Measurements from ENCODE around the gene SHCBP1.
A peak's percentile ranks its signal among the peaks of the same experiment; 100 is the strongest.
"Not testable (repeated sequence)": the region's sequence is repeated elsewhere in the genome, so short reads cannot be mapped to it uniquely, and the experiment has no call there.

Gene SHCBP1, protein sequence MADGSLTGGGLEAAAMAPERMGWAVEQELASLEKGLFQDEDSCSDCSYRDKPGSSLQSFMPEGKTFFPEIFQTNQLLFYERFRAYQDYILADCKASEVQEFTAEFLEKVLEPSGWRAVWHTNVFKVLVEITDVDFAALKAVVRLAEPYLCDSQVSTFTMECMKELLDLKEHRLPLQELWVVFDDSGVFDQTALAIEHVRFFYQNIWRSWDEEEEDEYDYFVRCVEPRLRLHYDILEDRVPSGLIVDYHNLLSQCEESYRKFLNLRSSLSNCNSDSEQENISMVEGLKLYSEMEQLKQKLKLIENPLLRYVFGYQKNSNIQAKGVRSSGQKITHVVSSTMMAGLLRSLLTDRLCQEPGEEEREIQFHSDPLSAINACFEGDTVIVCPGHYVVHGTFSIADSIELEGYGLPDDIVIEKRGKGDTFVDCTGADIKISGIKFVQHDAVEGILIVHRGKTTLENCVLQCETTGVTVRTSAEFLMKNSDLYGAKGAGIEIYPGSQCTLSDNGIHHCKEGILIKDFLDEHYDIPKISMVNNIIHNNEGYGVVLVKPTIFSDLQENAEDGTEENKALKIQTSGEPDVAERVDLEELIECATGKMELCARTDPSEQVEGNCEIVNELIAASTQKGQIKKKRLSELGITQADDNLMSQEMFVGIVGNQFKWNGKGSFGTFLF

DNA sequence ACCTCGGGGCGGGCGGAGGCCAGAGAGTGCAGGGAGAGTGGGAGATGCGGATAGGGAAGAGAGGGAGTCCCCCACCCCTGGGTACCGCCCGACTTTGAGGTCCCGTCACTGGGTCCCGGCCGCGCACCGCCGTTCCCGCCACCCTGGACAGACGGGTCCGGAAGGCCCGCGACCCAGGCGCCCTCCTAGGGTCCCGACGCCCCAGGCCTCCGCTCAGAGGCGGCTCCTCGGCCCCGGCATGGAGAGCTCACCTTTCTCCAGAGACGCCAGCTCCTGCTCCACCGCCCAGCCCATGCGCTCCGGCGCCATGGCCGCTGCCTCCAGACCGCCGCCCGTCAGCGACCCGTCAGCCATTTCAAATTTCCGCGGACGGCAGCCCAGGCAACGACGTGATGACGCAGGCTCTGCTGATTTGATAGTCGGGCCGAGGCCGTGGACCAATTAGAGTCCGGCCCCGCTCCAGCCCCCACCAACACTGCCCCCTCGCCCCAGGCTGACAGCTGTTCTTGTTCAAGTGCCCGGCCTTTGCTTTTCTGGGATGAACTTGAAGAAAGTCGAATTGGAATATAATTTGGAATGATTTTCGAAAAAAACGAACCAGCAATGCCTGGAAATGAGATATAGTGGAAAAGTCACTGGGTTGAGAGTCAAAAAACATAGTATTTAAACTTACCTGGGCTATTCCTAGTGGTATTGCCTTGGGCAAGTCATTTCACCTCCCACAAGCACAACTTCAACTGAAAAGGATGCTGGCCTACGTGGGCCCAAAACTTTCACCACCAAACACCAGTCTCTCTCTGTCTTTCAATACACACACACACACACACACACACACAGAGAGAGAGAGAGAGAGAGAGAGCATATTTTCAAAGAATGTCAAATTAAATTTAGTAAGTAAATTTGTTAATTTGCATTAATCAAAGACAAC lies at the start of gene SHCBP1:
Gene SHCBP1, minus strand, starts transcription at position 374 of the 928 bp plus-strand sequence. Its CDS starts 20 bp downstream, at position 354.
- peak; percentile 55 for DNase-seq (ENCODE audit: low read depth)

DNA sequence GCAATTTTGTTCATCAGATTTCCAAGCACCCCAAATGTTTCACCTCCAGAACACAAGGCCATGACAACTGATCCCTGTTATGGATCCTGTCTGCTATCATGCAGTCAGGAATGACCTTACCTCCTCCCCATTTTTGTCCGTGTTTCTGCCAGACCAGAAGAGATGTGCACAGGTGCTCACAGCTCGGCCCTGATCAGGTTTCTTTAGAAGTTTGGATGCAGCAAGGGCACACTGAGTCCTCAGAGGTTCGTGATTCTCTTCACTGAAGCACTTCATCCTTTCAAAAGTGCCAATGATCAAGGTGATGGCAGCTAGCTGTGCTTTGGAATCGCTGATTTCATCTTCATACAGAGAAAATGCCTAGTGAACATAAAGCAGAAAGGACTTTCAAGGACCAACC lies 40.9 kb upstream of the SHCBP1 start:
- no peak for DNase-seq (ENCODE audit: low read depth)

DNA sequence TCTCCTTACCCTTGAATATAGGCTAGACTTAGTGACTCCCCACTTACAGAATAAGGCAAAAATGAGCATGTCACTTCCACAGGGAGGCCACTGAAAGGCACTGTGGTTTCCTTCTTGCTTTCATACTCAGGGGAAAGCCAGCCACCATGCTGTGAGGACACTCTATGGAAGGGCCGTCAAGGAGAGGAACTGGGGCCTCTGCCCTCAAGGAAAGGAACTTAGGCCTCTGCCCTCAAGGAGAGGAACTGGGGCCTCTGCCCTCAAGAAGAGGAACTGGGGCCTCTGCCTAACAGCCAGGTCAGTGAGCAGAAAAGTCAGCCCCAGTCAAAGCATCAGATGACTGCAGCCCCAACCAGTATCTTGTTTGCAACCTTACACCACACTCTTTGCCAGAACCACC lies 37.7 kb upstream of the SHCBP1 start:
- DNase-seq (ENCODE audit: low read depth), result no peak

DNA sequence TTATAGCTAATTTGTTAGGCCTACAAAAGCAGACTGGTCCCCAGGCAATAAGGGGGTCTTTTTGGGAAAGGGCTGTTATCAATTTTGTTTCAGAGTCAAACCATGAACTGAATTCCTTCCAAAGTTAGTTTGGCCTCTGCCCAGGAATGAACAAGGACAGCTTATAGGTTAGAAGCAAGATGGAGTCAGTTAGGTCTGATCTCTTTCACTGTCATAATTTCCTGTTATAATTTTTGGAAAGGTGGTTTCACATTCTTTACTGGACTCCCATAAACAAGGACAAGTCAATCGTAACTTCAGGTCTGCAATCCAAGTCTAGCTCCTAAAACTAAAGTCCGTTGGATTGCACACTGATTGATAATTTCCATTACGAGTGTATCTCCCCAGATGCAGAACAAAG lies 30.1 kb upstream of the SHCBP1 start:
- no peak for DNase-seq (ENCODE audit: low read depth)

DNA sequence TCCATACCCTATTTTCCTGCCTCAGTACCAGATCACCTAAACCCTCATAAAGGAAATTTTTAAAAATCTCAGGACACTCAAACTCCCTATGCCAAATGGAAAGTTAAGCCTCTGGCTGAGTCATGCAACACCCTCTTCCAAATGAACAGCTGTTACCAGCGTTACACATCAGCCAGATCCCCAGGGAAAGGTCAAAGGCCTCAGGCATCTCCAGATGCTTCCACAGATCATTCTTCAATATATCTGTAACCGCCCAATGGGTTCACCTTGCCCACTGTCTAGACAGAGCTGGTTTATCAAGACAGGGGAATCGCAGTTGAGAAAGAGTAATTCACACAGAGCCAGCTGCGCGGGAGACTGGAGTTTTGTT lies 29.1 kb upstream of the SHCBP1 start:
- DNase-seq (ENCODE audit: low read depth), result no peak

DNA sequence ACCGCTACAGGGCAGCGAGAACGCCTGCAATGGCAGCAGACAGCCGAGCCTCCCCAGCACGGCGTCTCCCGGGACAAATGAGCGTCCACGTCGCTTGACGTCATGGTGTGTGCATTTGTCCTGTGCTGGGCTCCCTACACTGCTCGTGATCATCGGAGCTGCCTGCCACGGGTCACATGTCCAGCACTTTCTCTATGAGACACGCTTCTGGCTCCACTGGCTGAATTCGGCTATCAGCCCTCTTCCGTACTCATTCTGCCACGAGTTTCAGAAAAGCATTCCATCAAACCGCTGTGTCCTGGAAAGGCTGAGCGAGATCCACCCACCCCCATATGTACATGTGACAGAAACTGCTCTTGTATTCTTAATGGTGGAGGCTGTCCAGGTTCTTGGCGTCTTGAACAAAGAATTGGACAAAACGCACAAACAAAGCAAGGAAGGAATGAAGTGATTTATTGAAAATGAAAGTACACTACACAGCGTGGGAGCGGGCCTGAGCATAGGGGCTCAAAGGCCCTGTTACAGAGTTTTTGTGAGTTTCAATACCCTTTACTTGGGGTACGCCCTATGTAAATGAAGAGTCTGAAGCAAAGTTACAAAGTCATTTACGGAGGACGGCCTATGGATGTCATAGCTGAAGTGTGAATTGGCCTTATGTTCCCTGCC lies 28.5 kb upstream of the SHCBP1 start:
- no peak for DNase-seq (ENCODE audit: low read depth)

DNA sequence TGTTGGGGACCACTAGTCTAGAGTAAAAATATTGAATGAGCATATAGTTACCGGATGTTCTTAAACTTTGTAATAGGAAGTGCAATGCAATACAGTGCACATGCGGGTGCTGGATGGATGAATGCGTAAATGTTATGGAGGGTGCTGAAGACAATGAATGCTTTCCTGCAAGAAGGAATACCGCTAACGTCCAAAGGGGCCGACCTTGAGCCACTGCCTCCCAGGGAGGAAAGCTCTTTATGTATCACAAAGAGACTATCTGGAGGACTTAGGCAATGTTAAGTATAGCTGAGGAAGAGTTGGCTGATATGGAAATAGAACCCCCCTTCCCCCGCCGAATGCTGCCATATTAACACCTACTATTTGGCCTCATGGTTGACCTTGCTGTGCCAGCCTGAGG lies 27.5 kb upstream of the SHCBP1 start:
- no peak for DNase-seq (ENCODE audit: low read depth)

DNA sequence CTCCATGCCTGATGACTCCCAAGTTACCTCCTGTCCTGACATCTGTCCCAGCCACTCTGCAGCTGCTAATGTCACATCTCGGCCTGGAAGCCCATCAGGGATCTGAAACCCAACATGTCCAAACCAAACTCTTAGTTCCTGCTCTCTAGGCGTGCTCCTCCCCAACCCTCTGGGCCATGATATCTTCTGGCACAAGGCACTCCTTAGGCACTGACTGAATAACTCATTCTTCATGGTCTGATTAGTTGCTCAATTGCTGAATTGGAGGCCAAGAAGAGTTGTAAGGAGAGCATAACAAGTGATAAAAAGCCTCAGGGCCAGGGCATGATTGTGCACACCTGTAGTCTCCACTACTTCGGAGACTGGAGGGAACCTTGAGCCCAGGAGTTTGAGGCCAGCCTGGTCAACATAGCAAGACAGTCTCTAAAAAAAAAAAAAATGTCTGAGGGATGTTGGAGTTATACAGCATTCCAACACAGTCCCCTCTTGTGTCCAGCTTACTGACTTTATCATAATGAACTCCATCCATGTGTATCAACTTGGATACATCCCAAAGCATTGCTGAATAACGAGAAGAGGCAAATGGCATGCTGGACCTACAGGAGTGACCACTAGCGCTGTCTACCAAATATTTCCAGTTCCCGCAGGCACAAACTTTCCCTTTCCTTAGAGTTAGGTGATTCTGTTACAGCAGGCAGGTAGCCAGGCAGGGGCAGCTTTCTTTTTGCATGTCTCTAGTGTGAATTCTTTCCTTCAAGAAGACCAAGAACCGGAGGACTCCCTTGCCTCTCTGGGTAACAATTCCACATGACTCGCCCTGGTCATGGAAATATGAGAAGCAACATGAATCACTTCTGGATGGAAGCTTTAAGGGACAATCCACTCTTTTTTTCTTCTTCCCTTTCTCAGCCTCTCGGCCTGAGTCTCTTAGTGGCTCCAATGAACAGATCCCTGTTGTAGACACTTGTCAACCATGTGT lies 18.1 kb upstream of the SHCBP1 start:
- no peak for DNase-seq (ENCODE audit: low read depth)

DNA sequence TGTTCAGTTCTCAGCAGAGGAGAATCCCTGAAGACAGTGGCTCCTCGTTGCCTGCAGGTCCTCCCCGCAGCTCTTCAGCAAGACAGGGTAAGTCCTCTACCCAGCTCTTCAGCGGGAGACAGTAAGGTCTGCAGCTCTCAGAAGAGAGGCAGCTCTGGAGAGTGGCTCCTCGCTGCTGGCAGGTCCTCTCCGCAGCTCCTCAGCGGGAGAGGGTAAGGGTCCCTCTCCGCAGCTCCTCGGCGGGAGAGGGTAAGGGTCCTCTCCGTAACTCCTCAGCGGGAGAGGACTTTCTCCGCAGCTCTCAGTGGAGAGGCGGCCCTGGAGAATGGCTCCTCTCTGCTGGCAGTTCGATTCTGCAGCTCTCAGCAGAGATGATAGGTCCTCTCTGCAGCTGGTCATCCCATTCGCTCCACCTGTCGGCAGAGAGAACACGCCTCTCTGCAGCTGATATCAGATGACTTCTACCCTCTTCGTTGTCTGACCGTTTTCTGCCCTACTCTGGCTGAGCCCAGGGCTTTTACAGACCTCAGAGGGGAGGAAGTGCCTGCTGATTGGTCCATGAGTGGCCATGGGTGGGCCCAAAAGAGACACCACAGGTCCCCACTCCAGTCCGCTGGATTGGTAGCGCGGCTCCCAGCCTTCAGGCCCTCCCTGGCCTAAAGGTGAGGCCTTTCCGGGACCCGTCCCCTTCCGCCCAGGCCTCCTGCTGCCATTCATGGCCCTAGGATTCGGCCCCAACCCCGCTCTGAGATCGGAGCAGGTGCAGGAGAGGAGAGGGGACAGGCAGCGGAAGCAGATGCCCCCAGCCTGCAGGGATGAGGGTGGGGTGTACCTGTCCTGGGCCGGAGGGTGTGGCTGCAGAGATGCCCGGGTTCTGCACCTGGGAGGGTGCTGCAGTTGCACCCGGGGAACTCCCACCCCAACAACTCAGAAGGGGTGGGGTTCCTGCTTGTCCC lies 11.9 kb upstream of the SHCBP1 start:
- no peak for DNase-seq (ENCODE audit: low read depth)

DNA sequence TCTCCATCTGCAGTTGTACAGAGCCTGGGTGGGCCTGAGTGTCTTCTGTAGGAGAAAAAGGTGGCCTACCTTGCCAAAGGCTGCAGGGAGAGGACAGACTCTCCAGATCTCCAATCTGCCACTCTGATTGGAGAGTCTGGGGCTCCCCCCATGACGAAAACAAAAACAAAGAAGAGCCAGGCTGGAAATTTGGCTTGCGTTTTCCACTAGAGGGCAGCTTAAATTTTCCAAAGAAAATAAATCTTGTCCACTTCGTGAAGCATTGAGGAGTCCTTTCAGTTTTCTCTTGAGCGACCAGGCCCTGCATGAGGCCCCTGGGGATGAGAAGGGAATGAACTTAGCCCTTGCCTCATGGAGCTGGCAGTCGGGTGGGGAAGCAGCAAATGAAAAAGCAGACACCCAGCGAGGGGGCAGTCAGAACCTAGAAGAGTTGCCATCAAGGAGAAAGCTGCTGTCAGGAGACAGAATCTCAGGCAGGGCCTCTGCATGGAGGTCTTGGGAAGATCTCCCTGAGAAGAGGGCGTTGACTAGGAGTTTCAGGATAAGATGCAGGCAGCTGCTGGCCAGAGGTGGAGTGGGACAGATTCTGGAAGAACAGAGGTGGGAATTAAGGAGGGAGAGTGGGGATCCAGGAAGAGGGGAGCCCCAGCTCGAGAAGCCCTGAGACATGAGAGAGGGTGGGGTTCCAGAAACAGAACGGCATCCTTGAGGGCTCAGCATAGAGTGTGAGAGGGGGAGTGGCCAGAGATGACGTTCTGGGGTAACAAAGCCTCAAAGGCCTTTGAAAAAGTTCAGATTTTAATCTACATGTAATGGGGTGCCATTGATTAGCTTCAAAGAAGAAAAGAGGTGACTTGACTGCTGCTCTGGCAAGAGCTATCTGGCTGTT lies 8.4 kb upstream of the SHCBP1 start:
- DNase-seq (ENCODE audit: low read depth), result no peak

DNA sequence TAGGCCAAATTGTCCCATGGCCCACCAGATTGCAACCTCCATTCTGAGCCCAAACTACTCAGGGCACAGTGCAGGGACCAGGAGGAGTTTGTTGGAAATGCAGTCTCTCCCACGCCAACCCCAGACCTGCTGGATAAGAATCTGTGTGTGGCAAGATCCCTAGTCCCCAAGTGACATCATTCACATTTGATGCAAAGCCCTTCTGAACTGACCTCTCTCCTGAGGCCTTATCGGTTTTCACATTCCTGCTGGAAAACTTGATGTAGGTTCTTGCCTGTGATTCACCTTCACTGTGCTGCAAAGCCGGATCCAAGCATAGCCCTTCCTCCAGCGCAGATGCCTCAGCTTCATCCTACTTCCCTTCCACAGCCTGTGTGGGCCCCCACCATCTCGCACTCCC lies 6.6 kb upstream of the SHCBP1 start:
- no peak for DNase-seq (ENCODE audit: low read depth)

DNA sequence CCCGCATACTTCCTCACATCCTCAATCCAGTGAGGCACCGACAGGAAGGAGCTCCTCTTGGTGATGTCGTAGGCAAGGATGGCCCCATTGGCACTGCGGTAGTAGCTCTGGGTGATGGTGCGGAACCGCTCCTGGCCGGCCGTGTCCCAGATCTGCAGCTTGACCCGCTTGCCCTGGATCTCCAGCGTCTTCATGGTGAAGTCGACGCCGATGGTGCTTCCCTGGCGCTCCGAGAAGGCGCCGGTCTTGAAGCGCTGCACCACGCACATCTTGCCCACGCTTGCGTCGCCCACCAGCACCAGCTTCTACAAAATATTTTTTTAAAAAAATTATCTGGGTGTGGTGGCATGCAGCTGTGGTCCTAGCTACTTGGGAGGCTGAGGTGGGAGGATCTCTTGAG lies 5.5 kb upstream of the SHCBP1 start:
- DNase-seq (ENCODE audit: low read depth), result not testable (repeated sequence)

DNA sequence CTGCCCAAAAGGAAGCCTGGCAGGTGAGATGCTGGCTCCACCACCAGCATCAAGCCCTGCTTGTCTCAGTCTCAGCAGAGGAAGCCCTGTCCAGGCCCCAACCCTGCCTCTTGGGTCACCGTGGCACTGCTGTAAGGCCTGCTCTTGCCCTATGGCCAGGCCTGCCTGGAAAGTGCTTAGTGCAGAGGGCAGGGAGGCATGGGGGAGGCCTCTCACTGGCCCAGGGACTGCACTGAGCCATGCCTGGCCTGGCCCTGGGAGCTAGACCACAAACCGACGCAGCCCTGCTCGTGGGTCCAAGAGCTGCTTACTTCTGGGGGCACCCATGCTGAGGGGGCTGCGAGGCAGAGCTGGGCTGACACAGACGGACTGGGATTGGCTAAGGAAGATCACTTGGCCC lies 3.7 kb upstream of the SHCBP1 start:
- DNase-seq (ENCODE audit: low read depth), result not testable (repeated sequence)

DNA sequence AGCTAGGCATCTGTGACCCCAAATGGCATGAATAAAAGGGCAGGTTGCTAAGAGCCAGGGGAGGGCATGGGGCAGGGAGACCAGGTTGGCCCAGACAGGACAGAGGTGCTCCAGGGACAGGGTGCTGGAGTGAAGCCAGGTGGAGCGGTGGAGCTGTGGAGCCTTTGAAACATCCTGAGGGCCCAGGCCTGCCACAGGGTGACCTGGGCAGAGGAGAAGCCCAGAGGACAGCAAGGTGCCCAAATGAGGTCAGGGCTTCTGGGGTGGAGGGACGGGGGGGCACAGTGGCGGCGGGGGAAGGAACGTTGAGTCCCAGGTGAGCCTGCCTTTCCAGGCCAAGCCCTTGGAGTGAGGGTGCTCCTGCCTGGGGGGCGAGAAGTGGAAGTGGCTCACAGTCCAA lies 2.5 kb upstream of the SHCBP1 start:
- DNase-seq (ENCODE audit: low read depth), result not testable (repeated sequence)

DNA sequence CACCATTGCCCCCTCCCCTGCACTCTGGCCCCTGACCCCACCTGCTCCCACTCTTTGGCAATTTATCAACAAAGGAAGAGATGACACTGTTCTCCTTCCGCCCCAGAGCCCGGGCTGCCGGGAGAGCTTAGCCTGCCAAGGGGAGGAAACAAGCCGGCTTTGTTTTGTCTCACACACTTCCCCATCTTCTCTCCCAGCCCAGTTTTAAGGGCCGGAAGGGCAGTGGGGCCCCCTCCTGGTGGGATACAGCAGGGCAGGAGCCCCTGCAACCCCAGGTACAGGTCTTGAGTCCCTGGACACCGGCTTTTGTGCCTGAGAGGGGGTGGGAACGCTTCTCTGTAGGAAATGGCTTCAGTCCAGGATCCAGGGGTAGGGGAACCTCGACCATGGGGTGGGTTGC lies 2.1 kb upstream of the SHCBP1 start:
- not testable (repeated sequence) for DNase-seq (ENCODE audit: low read depth)

DNA sequence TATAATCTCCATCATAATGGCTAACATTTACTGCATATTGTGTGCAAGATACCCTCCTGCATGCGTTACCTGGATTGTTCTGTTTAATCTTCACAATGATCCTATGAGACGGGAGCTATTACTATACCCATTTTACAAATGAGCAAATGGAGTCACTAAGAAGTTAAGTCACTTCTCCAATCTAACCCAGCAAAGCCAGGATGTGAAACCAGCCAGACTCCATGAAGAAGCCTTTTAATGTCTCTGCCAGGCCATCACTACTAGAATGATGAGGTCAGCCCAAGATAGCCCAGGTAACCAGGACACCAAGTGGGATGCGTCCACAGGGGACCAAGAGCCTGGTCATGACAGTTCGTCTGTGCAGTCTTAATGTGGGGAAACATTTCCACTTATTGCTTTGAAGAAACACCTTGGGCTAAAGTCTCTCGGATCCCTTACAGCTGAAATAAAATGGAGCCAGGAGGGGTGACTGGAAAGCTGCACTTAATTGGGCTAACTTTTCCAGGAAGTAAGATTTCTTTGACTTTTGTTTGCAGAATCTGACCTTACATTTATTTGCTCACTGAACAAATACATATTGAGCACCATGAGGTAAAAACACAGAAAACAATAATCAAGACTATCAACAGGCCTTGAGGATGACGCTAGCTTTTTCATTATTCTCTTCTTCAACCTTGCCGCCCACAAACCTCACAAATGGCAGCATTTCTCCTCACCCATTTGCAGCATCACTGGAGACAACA lies 926 bp upstream of the SHCBP1 start:
- no peak for DNase-seq (ENCODE audit: low read depth)

DNA sequence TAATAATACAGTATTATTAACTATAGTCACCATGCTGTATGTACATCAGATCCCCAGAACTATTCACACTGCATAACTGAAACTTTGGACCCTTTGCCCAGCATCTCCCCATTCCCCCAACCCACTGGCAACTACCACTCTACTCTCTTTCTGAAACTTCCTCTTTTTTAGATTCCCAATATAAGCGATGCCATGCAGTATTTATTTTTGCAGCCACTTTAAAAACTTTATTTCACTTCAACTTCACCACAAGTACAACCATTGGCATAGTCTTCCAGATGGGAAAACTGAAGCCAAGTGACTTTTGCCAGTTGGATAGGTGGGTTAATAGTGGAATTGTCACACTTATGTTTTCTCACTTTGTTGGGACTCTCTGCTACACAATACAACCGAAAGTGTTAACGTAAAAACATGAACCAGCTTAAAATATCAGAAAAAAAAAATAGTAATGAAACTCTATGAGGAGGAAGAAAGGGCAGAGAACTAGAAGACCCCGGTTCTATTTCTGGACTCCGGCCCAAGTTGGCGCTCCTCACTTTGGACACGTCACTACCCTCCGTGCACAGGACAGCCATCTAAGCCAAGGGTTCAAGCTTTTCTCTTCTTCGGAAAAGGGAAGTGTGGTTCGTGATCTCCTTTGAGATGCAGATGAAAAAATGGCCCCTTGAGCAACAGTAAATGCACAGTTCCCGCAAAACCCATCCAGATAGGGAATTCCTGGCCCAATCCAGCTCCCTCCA lies 743 bp downstream of the SHCBP1 start:
- no peak for DNase-seq (ENCODE audit: low read depth)
